GM12878 (cell line): ENCODE measurements around the gene RICTOR.

ENCODE experiments used
- BCL11A ChIP-seq: IDR thresholded peaks from 2 replicates; pipeline ENCODE4 v1.6.1; 2011; ENCODE audit warnings: low read depth, low read length
- CTCF ChIP-seq, 3 experiments: IDR thresholded peaks in 2 of 3; conservative IDR thresholded peaks in 1 of 3; 2 replicates each; pipeline ENCODE4 v1.5.1; 2011; ENCODE audit warnings: low read depth in 3 of 3, low read length in 3 of 3, mild to moderate bottlenecking in 3 of 3, control low read depth in 2 of 3, moderate library complexity in 2 of 3, inconsistent platforms in 1 of 3, mixed read lengths in 1 of 3; ENCODE audit not compliant: control insufficient read depth in 2 of 3, insufficient read depth in 1 of 3; ENCODE audit errors: extremely low read depth in 1 of 3
- EP300 ChIP-seq, 2 experiments: fragments of 150-350 bp in 1 of 2; IDR thresholded peaks; 2 replicates each; pipeline ENCODE4 v1.6.1; 2011 to 2012; ENCODE audit warnings: low read depth in 2 of 2, low read length in 2 of 2, borderline replicate concordance in 1 of 2, improper control_type of control experiment in 1 of 2, inconsistent platforms in 1 of 2; ENCODE audit not compliant: control insufficient read depth in 1 of 2
- SMAD5 ChIP-seq: IDR thresholded peaks from 2 replicates; pipeline ENCODE4 v1.6.1; 2016; ENCODE audit warnings: antibody characterized with exemption, low read depth
- SREBF1 ChIP-seq: IDR thresholded peaks from 2 replicates; pipeline ENCODE4 v1.6.1; 2012; ENCODE audit warnings: mild to moderate bottlenecking, low read length
- ZNF592 ChIP-seq: fragments of 450-650 bp; IDR thresholded peaks from 2 replicates; pipeline ENCODE4 v1.6.1; 2017; ENCODE audit warnings: mild to moderate bottlenecking, moderate library complexity

DNA sequence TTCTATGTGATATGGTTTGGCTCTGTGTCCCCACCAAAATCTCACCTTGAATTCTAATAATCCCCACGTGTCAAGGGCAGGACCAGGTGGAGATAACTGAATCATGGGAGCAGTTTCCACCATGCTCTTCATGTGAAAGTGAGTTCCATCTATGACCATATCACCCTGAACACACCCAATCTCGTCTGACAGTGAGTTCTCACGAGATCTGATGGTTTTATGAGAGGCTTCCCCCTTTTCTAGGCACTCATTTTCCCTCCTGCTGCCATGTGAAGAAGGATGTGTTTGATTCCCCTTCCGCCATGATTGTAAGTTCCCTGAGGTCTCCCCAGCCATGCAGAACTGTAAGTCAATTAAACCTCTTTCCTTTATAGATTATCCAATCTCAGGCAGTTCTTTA is 64.2 kb downstream of the RICTOR start:
- TF ChIP-seq SREBF1 (no peak), BCL11A (no peak), SMAD5 (no peak), CTCF (IDR thresholded peaks at IDR 0.05 in 2 of 3, conservative IDR thresholded peaks at IDR 0.05 in 1 of 3; ENCODE audit: control insufficient read depth in 2 of 3, extremely low read depth in 1 of 3, insufficient read depth in 1 of 3, low read depth in 3 of 3, low read length in 3 of 3) (no peak), EP300 (IDR thresholded peaks at IDR 0.05; ENCODE audit: borderline replicate concordance in 1 of 2, control insufficient read depth in 1 of 2, low read depth in 2 of 2, low read length in 2 of 2) (no peak), ZNF592 (no peak)
